B cell (primary cell): ENCODE measurements around the gene ANKRD31. TPM values are rescaled to one million over a fixed set of nuclear protein-coding genes. Genes with fewer than 3 reads are reported as not detected.

Experiments
- ATAC-seq: fragments of 200-7000 bp; cut with Tn5 transposase; one replicate; pipeline ENCODE4 v1.10.0; 2021; ENCODE audit warnings: low read depth, mild to moderate bottlenecking, moderate number of reproducible peaks, moderate library complexity
- CTCF ChIA-PET: fragments of 350-600 bp; sonication (Branson Sonifier 250); formaldehyde crosslinking; loops from one replicate; lab custom pipeline; 2021; ENCODE audit warnings: antibody characterized with exemption, inconsistent platforms; lab: Charles Lee
- POLR2A ChIA-PET: fragments of 350-600 bp; sonication (Branson Sonifier 250); formaldehyde crosslinking; loops from one replicate; lab custom pipeline; 2021; ENCODE audit warnings: antibody characterized with exemption; lab: Charles Lee
- DNase-seq: peaks from one replicate; pipeline ENCODE4 v3.0.0; 2013
- H2AFZ ChIP-seq: 2 replicates; pipeline ENCODE4 v1.6.1; 2012; ENCODE audit warnings: mild to moderate bottlenecking, low read depth, low read length; ENCODE audit not compliant: insufficient read depth, poor library complexity, severe bottlenecking
- H3K27ac ChIP-seq, 2 donors: 1 replicate in 1 of 2; 2 replicates in 1 of 2; pipeline ENCODE4 v1.5.1; 2012 to 2013; ENCODE audit warnings: low read length in 2 of 2, mild to moderate bottlenecking in 2 of 2, moderate library complexity in 1 of 2
- H3K27me3 ChIP-seq, 4 experiments: fragments of 200-600 bp in 1 of 4; sonication (generic) in 1 of 4; replicated peaks in 1 of 4; 1 replicate in 2 of 4; 2 replicates in 2 of 4; pipeline versions ENCODE4 v1.6.1 to v1.7.0; 2013 to 2016; ENCODE audit warnings: low read length in 3 of 4, mild to moderate bottlenecking in 2 of 4, mixed read lengths in 1 of 4, moderate library complexity in 1 of 4; ENCODE audit not compliant: insufficient read depth in 4 of 4, control insufficient read depth in 3 of 4; ENCODE audit errors: control extremely low read depth in 1 of 4
- H3K36me3 ChIP-seq, 2 experiments: replicated peaks in 1 of 2; 1 replicate in 1 of 2; 2 replicates in 1 of 2; pipeline versions ENCODE4 v1.6.1 to v1.7.1; 2013; ENCODE audit warnings: low read length in 1 of 2; ENCODE audit not compliant: insufficient read depth in 2 of 2, control insufficient read depth in 1 of 2; ENCODE audit errors: control extremely low read depth in 1 of 2, extremely low read depth in 1 of 2
- H3K4me1 ChIP-seq, 2 donors: fragments of 200-600 bp in 1 of 2; sonication (generic) in 1 of 2; 1 replicate in 1 of 2; 2 replicates in 1 of 2; pipeline versions ENCODE4 v1.5.1 to v1.6.1; 2013 to 2017; ENCODE audit warnings: low read length in 2 of 2; ENCODE audit not compliant: control insufficient read depth in 2 of 2, insufficient read depth in 2 of 2
- H3K4me2 ChIP-seq: replicated peaks from 2 replicates; pipeline ENCODE3; 2012; ENCODE audit warnings: mild to moderate bottlenecking, low read depth, low read length; ENCODE audit not compliant: poor library complexity, severe bottlenecking
- H3K4me3 ChIP-seq, 5 experiments: fragments of 200-600 bp in 1 of 5; sonication (generic) in 1 of 5; 1 replicate in 3 of 5; 2 replicates in 2 of 5; pipeline versions ENCODE4 v1.5.1 to v1.7.0; 2011 to 2016; ENCODE audit warnings: low read length in 4 of 5, mild to moderate bottlenecking in 4 of 5, low read depth in 2 of 5, control low read depth in 1 of 5, moderate library complexity in 1 of 5; ENCODE audit not compliant: insufficient read depth in 1 of 5; ENCODE audit errors: control extremely low read depth in 1 of 5, extremely low read depth in 1 of 5
- H3K79me2 ChIP-seq: fragments of 200-600 bp; sonication (generic); one replicate; pipeline ENCODE4 v1.6.0; 2016; ENCODE audit warnings: low read length; ENCODE audit not compliant: control insufficient read depth, insufficient read depth
- H3K9ac ChIP-seq: fragments of 200-600 bp; sonication (generic); 2 replicates; pipeline ENCODE4 v1.6.1; 2017; ENCODE audit warnings: mild to moderate bottlenecking, low read length, moderate library complexity
- H3K9me3 ChIP-seq, 3 donors: one replicate each; pipeline versions ENCODE4 v1.6.1 to v1.7.1; 2013; ENCODE audit warnings: low read length in 2 of 3; ENCODE audit not compliant: control insufficient read depth in 2 of 3, insufficient read depth in 1 of 3; ENCODE audit errors: control extremely low read depth in 1 of 3
- H4K20me1 ChIP-seq: 2 replicates; pipeline ENCODE4 v1.6.0; 2012; ENCODE audit warnings: mild to moderate bottlenecking, low read length; ENCODE audit not compliant: insufficient read depth, control insufficient read depth, poor library complexity, severe bottlenecking
- H3K27ac Mint-ChIP-seq: one replicate; pipeline ENCODE4 v1.8.0; 2021; ENCODE audit warnings: mixed read lengths
- H3K27me3 Mint-ChIP-seq: one replicate; pipeline ENCODE4 v1.8.0; 2021; ENCODE audit warnings: mixed read lengths
- H3K4me1 Mint-ChIP-seq: one replicate; pipeline ENCODE4 v1.8.0; 2021; ENCODE audit warnings: mixed read lengths
- H3K4me3 Mint-ChIP-seq: one replicate; pipeline ENCODE4 v1.8.0; 2021; ENCODE audit warnings: mixed read lengths
- H3K9me3 Mint-ChIP-seq: one replicate; pipeline ENCODE4 v1.8.0; 2022; ENCODE audit warnings: mixed read lengths; ENCODE audit not compliant: insufficient read depth
- EZH2 ChIP-seq: IDR thresholded peaks from 2 replicates; pipeline ENCODE4 v1.6.1; 2012; ENCODE audit warnings: borderline replicate concordance, low read depth, mild to moderate bottlenecking, moderate library complexity, low read length; ENCODE audit not compliant: insufficient read depth, poor library complexity, severe bottlenecking
- WGBS: methylation state at CpG from one replicate; pipeline ENCODE4 v1.1.5; 2013; ENCODE audit warnings: missing lambda C conversion rate; ENCODE audit not compliant: insufficient coverage; 5-methylcytosine and 5-hydroxymethylcytosine counted together
- intact Hi-C: fragments of 100-400 bp; cut with micrococcal nuclease; formaldehyde crosslinking; loops from one replicate; pipeline ENCODE4 v1.10.0; 2022
- polyA plus RNA-seq: library from polyadenylated mRNA; depleted of rRNA; stranded (reverse); fragments of >200 nt; gene quantifications from 2 replicates; pipeline ENCODE4 v1.2.3, GENCODE V29; 2012
- total RNA-seq, 2 donors: library from RNA; stranded (reverse); fragments of 120-200 nt in 1 of 2; gene quantifications; 1 replicate in 1 of 2; 2 replicates in 1 of 2; pipeline versions ENCODE4 v1.2.3 to v1.2.4, GENCODE V29; 2013 to 2022
- TF ChIP-seq, protein P1 (sequence below): fragments of 200-600 bp; IDR thresholded peaks from one replicate; pipeline ENCODE4 v1.8.0; 2022; ENCODE audit warnings: antibody characterized with exemption, mild to moderate bottlenecking

Gene ANKRD31
- total and polyA plus RNA-seq, 2 donors (not counting 1 experiment from before 2014, with no cell fraction given): 0.06 to 0.10 TPM

DNA sequence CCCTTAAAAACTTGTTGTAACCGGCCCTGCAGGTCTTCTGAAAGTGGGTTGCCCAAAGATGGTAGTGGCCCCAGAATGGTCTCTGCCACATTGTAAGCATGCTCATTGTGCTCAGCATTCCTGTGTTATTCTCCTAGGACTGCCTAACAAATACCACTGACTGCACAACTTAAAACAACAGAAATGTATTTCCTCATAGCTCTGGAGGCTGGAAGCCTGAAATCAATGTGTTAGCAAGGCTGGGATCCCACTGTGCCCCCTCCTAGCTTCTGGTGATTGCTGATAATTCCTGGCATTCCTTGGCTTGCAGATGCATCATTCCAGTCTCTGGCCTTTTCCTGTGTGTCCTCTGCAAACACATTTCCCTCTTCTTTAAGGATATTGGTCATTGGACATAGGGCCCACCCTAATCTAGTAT is 180.9 kb downstream of the ANKRD31 start:
- Mint-ChIP-seq H3K27me3 (peaks cover 61% of the 10 kb centered on the region), H3K27ac (no peak overlapping the region), H3K9me3 (no peaks in the 10 kb centered on the region), H3K4me1 (peaks cover 12% of the 10 kb centered on the region), H3K4me3 (no peak overlapping the region)
- ATAC-seq: no peak
- no peak for DNase-seq
- ChIA-PET CTCF (no interaction called here), POLR2A (no interaction called here)
- Histone ChIP-seq H3K9me3 (no peaks in the 10 kb centered on the region), H3K4me2 (no peak overlapping the region), H3K27me3 (peaks cover 0 to 41% (median 11%) of the 10 kb centered on the region in 4 experiments), H3K9ac (no peak overlapping the region), H3K36me3 (no peaks in the 10 kb centered on the region), H2AFZ (no peak overlapping the region), H3K4me3 (no peak overlapping the region), H3K4me1 (peaks cover 11 to 13% of the 10 kb centered on the region in 2 donors), H4K20me1 (no peaks in the 10 kb centered on the region), H3K79me2 (no peaks in the 10 kb centered on the region), H3K27ac (no peak overlapping the region)
- TF ChIP-seq EZH2: no peak
- TF ChIP-seq, protein P1, sequence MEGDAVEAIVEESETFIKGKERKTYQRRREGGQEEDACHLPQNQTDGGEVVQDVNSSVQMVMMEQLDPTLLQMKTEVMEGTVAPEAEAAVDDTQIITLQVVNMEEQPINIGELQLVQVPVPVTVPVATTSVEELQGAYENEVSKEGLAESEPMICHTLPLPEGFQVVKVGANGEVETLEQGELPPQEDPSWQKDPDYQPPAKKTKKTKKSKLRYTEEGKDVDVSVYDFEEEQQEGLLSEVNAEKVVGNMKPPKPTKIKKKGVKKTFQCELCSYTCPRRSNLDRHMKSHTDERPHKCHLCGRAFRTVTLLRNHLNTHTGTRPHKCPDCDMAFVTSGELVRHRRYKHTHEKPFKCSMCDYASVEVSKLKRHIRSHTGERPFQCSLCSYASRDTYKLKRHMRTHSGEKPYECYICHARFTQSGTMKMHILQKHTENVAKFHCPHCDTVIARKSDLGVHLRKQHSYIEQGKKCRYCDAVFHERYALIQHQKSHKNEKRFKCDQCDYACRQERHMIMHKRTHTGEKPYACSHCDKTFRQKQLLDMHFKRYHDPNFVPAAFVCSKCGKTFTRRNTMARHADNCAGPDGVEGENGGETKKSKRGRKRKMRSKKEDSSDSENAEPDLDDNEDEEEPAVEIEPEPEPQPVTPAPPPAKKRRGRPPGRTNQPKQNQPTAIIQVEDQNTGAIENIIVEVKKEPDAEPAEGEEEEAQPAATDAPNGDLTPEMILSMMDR: no peak
- WGBS: 100% methylated on average over 1 of the region's 1 CpG
- intact Hi-C loops: no loop called here

DNA sequence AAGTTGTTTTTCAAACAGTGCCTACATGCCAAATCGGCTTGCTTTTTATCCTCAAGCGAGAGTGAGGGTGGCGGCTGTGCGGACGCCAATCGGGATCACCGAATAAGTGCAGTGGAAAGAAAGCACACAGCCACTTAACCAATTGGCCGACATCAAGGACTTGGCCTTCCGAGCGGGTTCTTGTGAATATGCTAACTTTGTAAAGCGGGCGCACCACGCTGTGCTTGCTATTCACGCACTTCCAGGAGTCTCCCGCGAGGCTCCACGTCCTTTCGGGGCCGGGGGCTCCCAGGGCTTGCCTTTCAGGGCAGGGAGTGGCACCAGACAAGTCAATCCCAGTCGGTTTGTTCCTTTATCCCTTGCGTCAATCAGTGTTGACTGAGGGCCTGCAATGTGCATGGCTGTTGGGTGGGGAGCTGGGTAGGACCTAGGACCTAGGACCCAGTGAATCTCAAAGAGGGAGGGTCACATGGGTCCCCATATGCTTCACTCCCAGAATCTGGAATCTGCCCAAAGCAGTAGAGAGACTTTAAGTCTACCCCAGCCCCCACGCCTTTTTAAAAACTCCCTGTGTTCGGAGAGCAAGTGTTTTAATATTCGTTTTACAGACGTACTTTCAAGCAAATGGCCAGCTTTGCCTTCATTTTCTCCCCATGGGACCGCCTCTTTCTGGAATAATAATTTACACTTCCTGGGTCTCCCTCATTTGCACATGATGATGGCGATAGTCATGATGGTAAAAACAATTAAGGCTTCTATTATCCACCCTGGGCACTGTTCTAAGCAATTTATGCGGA is 182.3 kb downstream of the ANKRD31 start:
- ATAC-seq (no peak), DNase-seq (no peak)
- 53% methylated on average over 22 of the region's 28 CpGs for WGBS
- Histone ChIP-seq H2AFZ (peak overlapping the region; percentile 60), H3K79me2 (no peaks in the 10 kb centered on the region), H3K9ac (peak overlapping the region; percentile 49), H3K4me1 (peaks cover 11 to 13% of the 10 kb centered on the region in 2 donors), H3K4me3 (peak overlapping the region in 3 of 5 experiments; percentile 44 to 57 (median 55)), H3K27me3 (peaks cover 0 to 49% (median 13%) of the 10 kb centered on the region in 4 experiments), H4K20me1 (no peaks in the 10 kb centered on the region), H3K36me3 (no peaks in the 10 kb centered on the region), H3K27ac (no peak overlapping the region), H3K9me3 (no peaks in the 10 kb centered on the region), H3K4me2 (peak overlapping the region; percentile 78)
- ChIA-PET POLR2A (no interaction called here), CTCF (no interaction called here)
- Mint-ChIP-seq H3K27ac (no peak overlapping the region), H3K4me3 (peak overlapping the region; percentile 75), H3K9me3 (no peaks in the 10 kb centered on the region), H3K4me1 (peaks cover 14% of the 10 kb centered on the region), H3K27me3 (peaks cover 73% of the 10 kb centered on the region)
- TF ChIP-seq, protein P1: no peak
- no peak for TF ChIP-seq EZH2
- intact Hi-C loops: no loop called here
